H9 (cell line): Measurements from ENCODE around the gene COL8A1. TPM values are rescaled to one million over a fixed set of nuclear protein-coding genes. Genes with fewer than 3 reads are reported as not detected.

ENCODE experiments used
- DNase-seq: peaks from one replicate; pipeline ENCODE4 v3.0.0-alpha.2; 2017
- H2AFZ ChIP-seq: one replicate; pipeline ENCODE4 v1.6.1; 2013; ENCODE audit warnings: mild to moderate bottlenecking, low read length, control low read depth, moderate library complexity
- H2AK5ac ChIP-seq: 2 replicates; pipeline ENCODE4 v1.6.1; 2013; ENCODE audit warnings: low read length, control low read depth, mixed read lengths; ENCODE audit not compliant: insufficient read length
- H2BK120ac ChIP-seq: one replicate; pipeline ENCODE4 v1.6.1; 2013; ENCODE audit warnings: low read depth, mild to moderate bottlenecking, low read length, control low read depth, inconsistent platforms; ENCODE audit not compliant: poor library complexity, severe bottlenecking
- H2BK12ac ChIP-seq: 2 replicates; pipeline ENCODE4 v1.6.1; 2013; ENCODE audit warnings: low read length, control low read depth, mixed read lengths, low read depth; ENCODE audit not compliant: insufficient read length
- H2BK15ac ChIP-seq: 2 replicates; pipeline ENCODE4 v1.6.1; 2013; ENCODE audit warnings: low read depth, low read length, control low read depth
- H2BK20ac ChIP-seq: one replicate; pipeline ENCODE4 v1.6.1; 2013; ENCODE audit warnings: low read depth, mild to moderate bottlenecking, low read length, control low read depth, inconsistent platforms; ENCODE audit not compliant: poor library complexity, severe bottlenecking
- H2BK5ac ChIP-seq: 2 replicates; pipeline ENCODE4 v1.6.1; 2013; ENCODE audit warnings: low read length, control low read depth, mixed read lengths; ENCODE audit not compliant: insufficient read length
- H3K14ac ChIP-seq: 2 replicates; pipeline ENCODE4 v1.6.1; 2013; ENCODE audit warnings: low read length, control low read depth; ENCODE audit not compliant: insufficient read depth
- H3K18ac ChIP-seq: 2 replicates; pipeline ENCODE4 v1.6.1; 2013; ENCODE audit warnings: low read depth, mild to moderate bottlenecking, mixed read lengths, low read length, control low read depth; ENCODE audit not compliant: insufficient read length
- H3K23ac ChIP-seq: 2 replicates; pipeline ENCODE4 v1.6.1; 2013; ENCODE audit warnings: low read length, control low read depth, mixed read lengths, low read depth; ENCODE audit not compliant: insufficient read length
- H3K23me2 ChIP-seq: 2 replicates; pipeline ENCODE4 v1.6.1; 2013; ENCODE audit warnings: low read depth, mild to moderate bottlenecking, mixed read lengths, low read length, control low read depth; ENCODE audit not compliant: insufficient read length, poor library complexity, severe bottlenecking
- H3K27ac ChIP-seq: 2 replicates; pipeline ENCODE4 v1.5.1; 2013; ENCODE audit warnings: low read length, control low read depth, mixed read lengths, low read depth; ENCODE audit not compliant: insufficient read length
- H3K27me3 ChIP-seq: 2 replicates; pipeline ENCODE4 v1.6.1; 2013; ENCODE audit warnings: low read length, control low read depth, inconsistent platforms; ENCODE audit not compliant: insufficient read depth
- H3K4ac ChIP-seq: 2 replicates; pipeline ENCODE4 v1.6.1; 2013; ENCODE audit warnings: low read depth, mild to moderate bottlenecking, control low read depth, inconsistent platforms, low read length, moderate library complexity
- H3K4me1 ChIP-seq: 2 replicates; pipeline ENCODE4 v1.6.1; 2013; ENCODE audit warnings: low read length, control low read depth, inconsistent platforms; ENCODE audit not compliant: insufficient read depth
- H3K4me2 ChIP-seq: 2 replicates; pipeline ENCODE4 v1.6.1; 2013; ENCODE audit warnings: low read length, control low read depth, mixed read lengths; ENCODE audit not compliant: insufficient read length, insufficient read depth
- H3K56ac ChIP-seq: 2 replicates; pipeline ENCODE4 v1.6.1; 2013; ENCODE audit warnings: low read depth, mild to moderate bottlenecking, mixed read lengths, low read length, control low read depth; ENCODE audit not compliant: insufficient read length
- H3K79me1 ChIP-seq: 2 replicates; pipeline ENCODE4 v1.6.1; 2013; ENCODE audit warnings: low read depth, mild to moderate bottlenecking, moderate library complexity, low read length, control low read depth, inconsistent platforms; ENCODE audit not compliant: insufficient read depth, poor library complexity, severe bottlenecking
- H3K79me2 ChIP-seq: 2 replicates; pipeline ENCODE4 v1.6.1; 2013; ENCODE audit warnings: low read length, control low read depth, inconsistent platforms; ENCODE audit not compliant: insufficient read depth
- H3K9ac ChIP-seq: 2 replicates; pipeline ENCODE4 v1.6.1; 2013; ENCODE audit warnings: low read length, control low read depth, mixed read lengths; ENCODE audit not compliant: insufficient read length; ENCODE audit errors: extremely low read depth
- H3K9me3 ChIP-seq: one replicate; pipeline ENCODE4 v1.6.1; 2013; ENCODE audit warnings: low read depth, low read length, inconsistent platforms; ENCODE audit not compliant: control insufficient read depth
- H3T11ph ChIP-seq: one replicate; pipeline ENCODE4 v1.6.1; 2013; ENCODE audit warnings: mild to moderate bottlenecking, low read length, control low read depth, inconsistent platforms
- H4K20me1 ChIP-seq: one replicate; pipeline ENCODE4 v1.6.1; 2013; ENCODE audit not compliant: control insufficient read depth, insufficient read length, insufficient read depth
- H4K5ac ChIP-seq: 2 replicates; pipeline ENCODE4 v1.6.1; 2013; ENCODE audit warnings: low read depth, mild to moderate bottlenecking, mixed read lengths, low read length, control low read depth; ENCODE audit not compliant: insufficient read length
- H4K8ac ChIP-seq: replicated peaks from 2 replicates; pipeline ENCODE4 v1.6.1; 2013; ENCODE audit warnings: low read length, control low read depth, mixed read lengths, low read depth; ENCODE audit not compliant: insufficient read length
- H4K91ac ChIP-seq: 2 replicates; pipeline ENCODE4 v1.6.1; 2013; ENCODE audit warnings: low read depth, mild to moderate bottlenecking, moderate library complexity, mixed read lengths, low read length, control low read depth; ENCODE audit not compliant: insufficient read length
- H3K27ac Mint-ChIP-seq, 3 experiments: 2 replicates in 2 of 3; 3 replicates in 1 of 3; pipeline ENCODE4 v1.8.0; 2020 to 2021; ENCODE audit warnings: mixed read lengths in 3 of 3, mild to moderate bottlenecking in 1 of 3, moderate library complexity in 1 of 3
- H3K27me3 Mint-ChIP-seq: 2 replicates; pipeline ENCODE4 v1.8.0; 2021; ENCODE audit warnings: low read depth, mild to moderate bottlenecking, moderate library complexity, mixed read lengths
- H3K36me3 Mint-ChIP-seq, 3 experiments: 2 replicates in 2 of 3; 3 replicates in 1 of 3; pipeline ENCODE4 v1.8.0; 2020 to 2021; ENCODE audit warnings: low read depth in 3 of 3, mixed read lengths in 3 of 3; ENCODE audit not compliant: insufficient read depth in 1 of 3
- H3K4me1 Mint-ChIP-seq, 2 experiments: 2 replicates each; pipeline ENCODE4 v1.8.0; 2020; ENCODE audit warnings: mixed read lengths in 2 of 2
- H3K4me3 Mint-ChIP-seq, 2 experiments: 2 replicates in 1 of 2; 3 replicates in 1 of 2; pipeline ENCODE4 v1.8.0; 2020 to 2021; ENCODE audit warnings: mild to moderate bottlenecking in 2 of 2, mixed read lengths in 2 of 2, moderate library complexity in 1 of 2
- H3K9me3 Mint-ChIP-seq, 2 experiments: 2 replicates in 1 of 2; 3 replicates in 1 of 2; pipeline ENCODE4 v1.8.0; 2020; ENCODE audit warnings: mild to moderate bottlenecking in 2 of 2, mixed read lengths in 2 of 2, moderate library complexity in 1 of 2
- WGBS: extraction: QIAGEN DNeasy Blood & Tissue Kit; methylation state at CpG from one replicate; pipeline ENCODE4 v1.1.7; 2013; ENCODE audit warnings: missing lambda C conversion rate, low lambda C conversion rate, mixed read lengths; ENCODE audit not compliant: insufficient read length; ENCODE audit errors: extremely low coverage; 5-methylcytosine and 5-hydroxymethylcytosine counted together
- total RNA-seq: library from RNA; stranded (reverse); gene quantifications from 2 replicates; pipeline ENCODE4 v1.2.1, GENCODE V29; 2021
- TF ChIP-seq, protein P1 (sequence below): fragments of 200-600 bp; sonication (generic); conservative IDR thresholded peaks from 3 replicates; pipeline ENCODE4 v1.8.0; 2021; ENCODE audit warnings: antibody characterized with exemption, mild to moderate bottlenecking

The COL8A1 gene
- total RNA-seq, 1 experiment from 2014 or later, result 0.17 TPM

DNA sequence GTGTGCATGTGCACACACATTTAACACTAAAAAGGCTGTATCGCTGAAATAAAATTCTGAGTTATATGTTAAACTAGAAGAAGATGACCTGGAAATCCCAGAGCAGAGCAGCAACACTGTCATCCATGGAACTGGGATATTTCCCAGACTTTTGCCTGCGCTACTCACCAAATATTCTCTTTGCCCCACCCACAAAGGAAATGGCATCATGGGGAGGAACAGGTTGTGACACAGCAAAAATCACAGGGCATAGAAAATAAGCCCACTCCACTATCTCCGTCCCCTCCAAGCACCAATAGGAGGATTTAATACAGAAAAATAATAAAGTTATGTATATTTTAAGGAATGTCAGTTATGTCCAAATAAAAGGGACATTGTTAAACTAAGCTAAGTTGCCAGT is 71.7 kb downstream of the COL8A1 start:
- Histone ChIP-seq H3K56ac (no peak overlapping the region), H4K8ac (no peak overlapping the region), H3K79me1 (no peaks in the 10 kb centered on the region), H2BK120ac (no peak overlapping the region), H3K79me2 (no peaks in the 10 kb centered on the region), H3K14ac (no peak overlapping the region), H3K23me2 (no peaks in the 10 kb centered on the region), H2BK20ac (no peak overlapping the region), H4K5ac (no peak overlapping the region), H3K9ac (no peak overlapping the region), H3K18ac (no peak overlapping the region), H3K23ac (no peak overlapping the region), H2BK5ac (no peak overlapping the region), H4K91ac (no peak overlapping the region), H3T11ph (no peak overlapping the region), H3K27ac (no peak overlapping the region), H2AK5ac (no peak overlapping the region), H3K9me3 (no peaks in the 10 kb centered on the region), H2AFZ (no peak overlapping the region), H4K20me1 (no peaks in the 10 kb centered on the region), H3K4me2 (no peak overlapping the region), H2BK12ac (no peak overlapping the region), H3K27me3 (no peaks in the 10 kb centered on the region), H3K4ac (no peak overlapping the region), H2BK15ac (no peak overlapping the region), H3K4me1 (0 out of 2 replicates have a peak, but pooled peaks cover 2% of the 10 kb centered on the region)
- Mint-ChIP-seq H3K9me3 (no peaks in the 10 kb centered on the region), H3K4me1 (peaks cover 0 to 2% of the 10 kb centered on the region in 2 experiments; a peak in 1 of 4 replicates), H3K27me3 (no peaks in the 10 kb centered on the region), H3K27ac (no peak overlapping the region; a peak in 1 of 7 replicates), H3K36me3 (no peaks in the 10 kb centered on the region), H3K4me3 (no peak overlapping the region)
- no peak for DNase-seq
- TF ChIP-seq, protein P1, sequence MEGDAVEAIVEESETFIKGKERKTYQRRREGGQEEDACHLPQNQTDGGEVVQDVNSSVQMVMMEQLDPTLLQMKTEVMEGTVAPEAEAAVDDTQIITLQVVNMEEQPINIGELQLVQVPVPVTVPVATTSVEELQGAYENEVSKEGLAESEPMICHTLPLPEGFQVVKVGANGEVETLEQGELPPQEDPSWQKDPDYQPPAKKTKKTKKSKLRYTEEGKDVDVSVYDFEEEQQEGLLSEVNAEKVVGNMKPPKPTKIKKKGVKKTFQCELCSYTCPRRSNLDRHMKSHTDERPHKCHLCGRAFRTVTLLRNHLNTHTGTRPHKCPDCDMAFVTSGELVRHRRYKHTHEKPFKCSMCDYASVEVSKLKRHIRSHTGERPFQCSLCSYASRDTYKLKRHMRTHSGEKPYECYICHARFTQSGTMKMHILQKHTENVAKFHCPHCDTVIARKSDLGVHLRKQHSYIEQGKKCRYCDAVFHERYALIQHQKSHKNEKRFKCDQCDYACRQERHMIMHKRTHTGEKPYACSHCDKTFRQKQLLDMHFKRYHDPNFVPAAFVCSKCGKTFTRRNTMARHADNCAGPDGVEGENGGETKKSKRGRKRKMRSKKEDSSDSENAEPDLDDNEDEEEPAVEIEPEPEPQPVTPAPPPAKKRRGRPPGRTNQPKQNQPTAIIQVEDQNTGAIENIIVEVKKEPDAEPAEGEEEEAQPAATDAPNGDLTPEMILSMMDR, result no peak
- no CpG with 5 or more reads among the region's 3 CpGs for WGBS
